Loucy (cell line): ENCODE data around the gene POLR2L.

ENCODE experiments used
- H2AFZ ChIP-seq: fragments of 200-600 bp; sonication (generic); 2 replicates; pipeline ENCODE4 v1.6.0; 2016; ENCODE audit warnings: antibody characterized with exemption, mild to moderate bottlenecking, low read length, moderate library complexity
- H3F3A ChIP-seq: fragments of 200-600 bp; 2 replicates; pipeline ENCODE4 v1.6.0; 2016; ENCODE audit warnings: antibody characterized with exemption, low read depth, mild to moderate bottlenecking
- H3K27me3 ChIP-seq: fragments of 200-600 bp; sonication (generic); 2 replicates; pipeline ENCODE4 v1.6.1; 2014; ENCODE audit warnings: low read length, mild to moderate bottlenecking; ENCODE audit not compliant: insufficient read depth, poor library complexity, severe bottlenecking
- H3K36me3 ChIP-seq: fragments of 200-600 bp; sonication (generic); 2 replicates; pipeline ENCODE4 v1.6.1; 2016; ENCODE audit warnings: low read length; ENCODE audit not compliant: insufficient read depth
- H3K4me1 ChIP-seq: fragments of 200-600 bp; sonication (generic); 2 replicates; pipeline ENCODE4 v1.5.1; 2014; ENCODE audit warnings: low read length, mild to moderate bottlenecking; ENCODE audit not compliant: insufficient read depth, poor library complexity, severe bottlenecking
- H3K4me2 ChIP-seq: fragments of 200-600 bp; sonication (generic); 2 replicates; pipeline ENCODE4 v1.6.0; 2014; ENCODE audit warnings: antibody characterized with exemption, low read length, low read depth, mild to moderate bottlenecking; ENCODE audit not compliant: poor library complexity, severe bottlenecking
- H3K4me3 ChIP-seq: fragments of 200-600 bp; sonication (generic); 2 replicates; pipeline ENCODE4 v1.5.1; 2014; ENCODE audit warnings: low read length, mild to moderate bottlenecking, mixed read lengths; ENCODE audit not compliant: poor library complexity, severe bottlenecking
- H3K79me2 ChIP-seq: fragments of 200-600 bp; sonication (generic); 2 replicates; pipeline ENCODE4 v1.6.1; 2014; ENCODE audit warnings: low read length; ENCODE audit not compliant: insufficient read depth
- H3K9ac ChIP-seq: fragments of 200-600 bp; sonication (generic); 2 replicates; pipeline ENCODE4 v1.6.0; 2014; ENCODE audit warnings: mild to moderate bottlenecking, low read depth, low read length, moderate library complexity; ENCODE audit not compliant: poor library complexity, severe bottlenecking
- H3K9me2 ChIP-seq: fragments of 200-600 bp; sonication (generic); replicated peaks from 2 replicates; pipeline ENCODE4 v1.6.1; 2016; ENCODE audit warnings: low read depth, low read length, mixed read lengths
- H3K9me3 ChIP-seq: fragments of 200-600 bp; sonication (generic); 2 replicates; pipeline ENCODE4 v1.6.1; 2014; ENCODE audit warnings: mild to moderate bottlenecking, antibody characterized with exemption, low read length, low read depth; ENCODE audit not compliant: insufficient read depth
- H4K20me1 ChIP-seq: fragments of 200-600 bp; sonication (generic); 2 replicates; pipeline ENCODE4 v1.6.0; 2014; ENCODE audit warnings: antibody characterized with exemption, low read length, mild to moderate bottlenecking; ENCODE audit not compliant: insufficient read depth, poor library complexity, severe bottlenecking
- CTCF ChIP-seq: fragments of 200-600 bp; sonication (generic); conservative IDR thresholded peaks from 2 replicates; pipeline ENCODE4 v1.5.1; 2014; ENCODE audit warnings: mild to moderate bottlenecking, antibody characterized with exemption, low read length
- EZH2phosphoT487 ChIP-seq: fragments of 200-600 bp; IDR thresholded peaks from 2 replicates; pipeline ENCODE4 v1.6.1; 2018; ENCODE audit warnings: antibody characterized with exemption, mild to moderate bottlenecking, moderate library complexity, borderline replicate concordance

POLR2L gene

GRCh38 chr11:886568-886967 is 44.2 kb upstream of the POLR2L start:
- TF ChIP-seq EZH2phosphoT487 (no peak), CTCF (no peak)
- Histone ChIP-seq H3K36me3 (no peaks in the 10 kb centered on the region), H3K4me2 (no peak overlapping the region)

GRCh38 chr11:884578-885070 is 42.3 kb upstream of the POLR2L start:
- peaks cover 3% of the 10 kb centered on the region; the same call in 1 of the 2 replicates for H3K36me3 ChIP-seq
- H3K9ac ChIP-seq = no peak overlapping the region
- no peaks in the 10 kb centered on the region for H3K4me1 ChIP-seq
- H3F3A ChIP-seq = no peaks in the 10 kb centered on the region
- no peaks in the 10 kb centered on the region for H3K9me3 ChIP-seq
- no peaks in the 10 kb centered on the region for H3K79me2 ChIP-seq
- H3K9me2 ChIP-seq = no peaks in the 10 kb centered on the region
- no peak overlapping the region for H2AFZ ChIP-seq
- no peak overlapping the region for H3K4me3 ChIP-seq
- no peak overlapping the region for H3K4me2 ChIP-seq
- H4K20me1 ChIP-seq = no peaks in the 10 kb centered on the region
- no peaks in the 10 kb centered on the region for H3K27me3 ChIP-seq
- TF ChIP-seq EZH2phosphoT487 (no peak), CTCF (no peak)

More at GRCh38 chr11:886568-886967, 44.2 kb upstream of the POLR2L start:
- Histone ChIP-seq H3K27me3 (no peaks in the 10 kb centered on the region), H4K20me1 (no peaks in the 10 kb centered on the region), H3K4me1 (peaks cover 8% of the 10 kb centered on the region), H3K4me3 (no peak overlapping the region), H3K9ac (no peak overlapping the region), H2AFZ (no peak overlapping the region), H3F3A (no peaks in the 10 kb centered on the region), H3K9me3 (no peaks in the 10 kb centered on the region), H3K9me2 (no peaks in the 10 kb centered on the region), H3K79me2 (no peaks in the 10 kb centered on the region)

GRCh38 chr11:883527-883926 is 41.2 kb upstream of the POLR2L start:
- no peaks in the 10 kb centered on the region for H3K9me2 ChIP-seq
- H4K20me1 ChIP-seq = no peaks in the 10 kb centered on the region
- H3K4me3 ChIP-seq = no peak overlapping the region
- no peaks in the 10 kb centered on the region for H3F3A ChIP-seq
- no peak overlapping the region for H2AFZ ChIP-seq
- no peaks in the 10 kb centered on the region for H3K79me2 ChIP-seq
- H3K9me3 ChIP-seq = no peaks in the 10 kb centered on the region
- no peaks in the 10 kb centered on the region for H3K4me1 ChIP-seq
- no peak overlapping the region for H3K9ac ChIP-seq
- H3K27me3 ChIP-seq = no peaks in the 10 kb centered on the region
- TF ChIP-seq CTCF (no peak), EZH2phosphoT487 (no peak)
- H3K4me2 ChIP-seq = no peak overlapping the region
- peaks cover 3% of the 10 kb centered on the region; the same call in 1 of the 2 replicates for H3K36me3 ChIP-seq
